WTC11 (cell line): ENCODE measurements around the gene ENTREP1. TPM values are rescaled to one million over a fixed set of nuclear protein-coding genes. Genes with fewer than 3 reads are reported as not detected.

ENCODE experiments used
- ATAC-seq: fragments of 200-7000 bp; cut with Tn5 transposase; 2 replicates; pipeline ENCODE4 v1.10.0; 2021; ENCODE audit warnings: mild to moderate bottlenecking, moderate library complexity
- CTCF ChIA-PET: fragments of 300-600 bp; sonication (Branson Sonifier 250); formaldehyde crosslinking; loops from one replicate; lab custom pipeline; 2021; ENCODE audit warnings: antibody characterized with exemption; lab: Charles Lee
- POLR2A ChIA-PET: fragments of 350-600 bp; sonication (Branson Sonifier 250); formaldehyde crosslinking; loops from one replicate; lab custom pipeline; 2021; ENCODE audit warnings: antibody characterized with exemption; lab: Charles Lee
- DNase-seq: peaks from one replicate; pipeline ENCODE4 v3.0.0; 2021; ENCODE audit warnings: low spot score
- H3K27ac Mint-ChIP-seq: 2 replicates; pipeline ENCODE4 v1.8.0; 2021; ENCODE audit warnings: mixed read lengths
- H3K27me3 Mint-ChIP-seq: 2 replicates; pipeline ENCODE4 v1.8.0; 2021; ENCODE audit warnings: low read depth, mild to moderate bottlenecking, moderate library complexity, mixed read lengths
- H3K36me3 Mint-ChIP-seq: 2 replicates; pipeline ENCODE4 v1.8.0; 2021; ENCODE audit warnings: mixed read lengths
- H3K4me1 Mint-ChIP-seq: 2 replicates; pipeline ENCODE4 v1.8.0; 2022; ENCODE audit warnings: mixed read lengths
- H3K4me3 Mint-ChIP-seq: 2 replicates; pipeline ENCODE4 v1.8.0; 2021; ENCODE audit warnings: mild to moderate bottlenecking, moderate library complexity, mixed read lengths
- H3K9me3 Mint-ChIP-seq: 2 replicates; pipeline ENCODE4 v1.8.0; 2021; ENCODE audit warnings: mixed read lengths
- CBFB ChIP-seq: sonication (generic); formaldehyde crosslinking; IDR thresholded peaks from 2 replicates; pipeline ENCODE4 v1.8.1; 2022; ENCODE audit warnings: mild to moderate bottlenecking, low read depth, missing genetic modification reagents
- ELF4 ChIP-seq: sonication (generic); formaldehyde crosslinking; IDR thresholded peaks from 2 replicates; pipeline ENCODE4 v1.8.1; 2022; ENCODE audit warnings: low read depth, mild to moderate bottlenecking, moderate library complexity, missing genetic modification reagents
- EMX1 ChIP-seq: fragments of 250-450 bp; sonication (Bioruptor Pico); IDR thresholded peaks from 2 replicates; pipeline ENCODE4 v1.8.0; 2021; ENCODE audit warnings: mild to moderate bottlenecking
- ETV6 ChIP-seq: sonication (generic); formaldehyde crosslinking; IDR thresholded peaks from 2 replicates; pipeline ENCODE4 v1.8.1; 2022; ENCODE audit warnings: mild to moderate bottlenecking, missing genetic modification reagents
- FOXK1 ChIP-seq: sonication (generic); formaldehyde crosslinking; IDR thresholded peaks from 2 replicates; pipeline ENCODE4 v1.8.0; 2022; ENCODE audit warnings: mild to moderate bottlenecking, moderate library complexity, missing genetic modification reagents
- FOXP1 ChIP-seq: sonication (generic); formaldehyde crosslinking; IDR thresholded peaks from 2 replicates; pipeline ENCODE4 v1.8.0; 2022; ENCODE audit warnings: missing genetic modification reagents, mild to moderate bottlenecking, moderate library complexity, borderline replicate concordance
- KAT7 ChIP-seq: sonication (generic); formaldehyde crosslinking; IDR thresholded peaks from 2 replicates; pipeline ENCODE4 v1.8.1; 2023; ENCODE audit warnings: missing genetic modification reagents, mild to moderate bottlenecking, borderline replicate concordance
- NFATC4 ChIP-seq: fragments of 250-450 bp; sonication (Bioruptor Pico); IDR thresholded peaks from 2 replicates; pipeline ENCODE4 v1.9.0; 2021; ENCODE audit warnings: mild to moderate bottlenecking
- NFYB ChIP-seq: sonication (generic); formaldehyde crosslinking; conservative IDR thresholded peaks from 2 replicates; pipeline ENCODE4 v1.8.0; 2022; ENCODE audit warnings: low read depth, missing genetic modification reagents
- ZNF121 ChIP-seq: sonication (generic); formaldehyde crosslinking; IDR thresholded peaks from 2 replicates; pipeline ENCODE4 v1.8.0; 2023; ENCODE audit warnings: missing genetic modification reagents
- ZNF219 ChIP-seq: sonication (generic); formaldehyde crosslinking; IDR thresholded peaks from 2 replicates; pipeline ENCODE4 v1.8.0; 2023; ENCODE audit warnings: missing genetic modification reagents, mild to moderate bottlenecking, borderline replicate concordance
- ZNF263 ChIP-seq: sonication (generic); formaldehyde crosslinking; IDR thresholded peaks from 2 replicates; pipeline ENCODE4 v1.8.1; 2022; ENCODE audit warnings: low read depth, mild to moderate bottlenecking, moderate library complexity, missing genetic modification reagents
- total RNA-seq: library from RNA; stranded (reverse); gene quantifications from 3 replicates; pipeline ENCODE4 v1.2.3, GENCODE V29; 2021
- TF ChIP-seq, protein P1 (sequence below): sonication (generic); formaldehyde crosslinking; IDR thresholded peaks from 2 replicates; pipeline ENCODE4 v1.8.0; 2022; ENCODE audit warnings: mild to moderate bottlenecking, missing genetic modification reagents
- TF ChIP-seq, protein P2 (sequence below): sonication (generic); formaldehyde crosslinking; IDR thresholded peaks from 2 replicates; pipeline ENCODE4 v1.8.0; 2023; ENCODE audit warnings: mild to moderate bottlenecking, missing genetic modification reagents
- TF ChIP-seq, protein P3 (sequence below): fragments of 250-450 bp; sonication (Bioruptor Pico); IDR thresholded peaks from 2 replicates; pipeline ENCODE4 v1.9.0; 2021; ENCODE audit warnings: moderate library complexity, mild to moderate bottlenecking, inconsistent platforms, borderline replicate concordance
- TF ChIP-seq, protein P4 (sequence below): sonication (generic); formaldehyde crosslinking; IDR thresholded peaks from 2 replicates; pipeline ENCODE4 v1.8.1; 2023; ENCODE audit warnings: mild to moderate bottlenecking, missing genetic modification reagents
- TF ChIP-seq, protein P5 (sequence below): fragments of 250-450 bp; sonication (Bioruptor Pico); IDR thresholded peaks from 2 replicates; pipeline ENCODE4 v2.1.2; 2022; ENCODE audit warnings: mild to moderate bottlenecking, moderate library complexity
- TF ChIP-seq, protein P6 (sequence below): sonication (generic); formaldehyde crosslinking; IDR thresholded peaks from 2 replicates; pipeline ENCODE4 v1.8.1; 2023; ENCODE audit warnings: mild to moderate bottlenecking, missing genetic modification reagents
- TF ChIP-seq, protein P7 (sequence below): sonication (generic); formaldehyde crosslinking; IDR thresholded peaks from 2 replicates; pipeline ENCODE4 v1.8.0; 2022; ENCODE audit warnings: mild to moderate bottlenecking, missing genetic modification reagents
- TF ChIP-seq, protein P8 (sequence below): sonication (generic); formaldehyde crosslinking; IDR thresholded peaks from 2 replicates; pipeline ENCODE4 v1.8.1; 2022; ENCODE audit warnings: mild to moderate bottlenecking, moderate library complexity, missing genetic modification reagents

Gene ENTREP1
- total RNA-seq, 1 experiment from 2014 or later: 22.4 TPM

DNA sequence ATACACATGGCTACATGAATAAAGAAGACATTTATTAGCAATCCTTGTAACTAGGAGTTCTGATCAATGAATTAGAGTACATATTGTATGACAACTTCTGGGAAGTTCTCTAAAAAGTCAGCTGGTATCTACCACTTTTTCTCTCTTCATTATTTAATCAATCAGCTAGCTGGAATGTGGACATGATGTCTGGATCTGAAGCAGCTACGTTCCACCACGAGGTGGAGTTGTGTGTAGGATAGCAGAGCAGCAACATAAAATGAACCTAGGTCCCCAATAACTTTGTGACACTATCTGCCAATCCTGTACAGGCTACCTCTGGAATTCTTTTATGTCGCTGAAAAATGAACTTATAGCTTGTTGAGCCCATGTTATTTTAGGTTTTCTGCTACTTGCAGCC lies 32.9 kb upstream of the ENTREP1 start:
- POLR2A ChIA-PET: no interaction called here
- ATAC-seq: no peak
- no peak overlapping the region for H3K27ac Mint-ChIP-seq
- H3K36me3 Mint-ChIP-seq: peaks cover 12% of the 10 kb centered on the region
- no peaks in the 10 kb centered on the region for H3K27me3 Mint-ChIP-seq
- peaks cover 8% of the 10 kb centered on the region for H3K4me1 Mint-ChIP-seq
- no peak for DNase-seq
- CTCF ChIA-PET: interaction anchor here (0.6 kb wide), 1 partner anchor 121 kb away, joined by 3 read pairs; no protein-coding TSS in a partner anchor
- H3K4me3 Mint-ChIP-seq: no peak overlapping the region
- no peak for TF ChIP-seq EMX1 (CRISPR knock-in tag)
- no peak for TF ChIP-seq ETV6 (CRISPR knock-in tag)
- no peak for TF ChIP-seq ZNF263
- TF ChIP-seq, protein P1, sequence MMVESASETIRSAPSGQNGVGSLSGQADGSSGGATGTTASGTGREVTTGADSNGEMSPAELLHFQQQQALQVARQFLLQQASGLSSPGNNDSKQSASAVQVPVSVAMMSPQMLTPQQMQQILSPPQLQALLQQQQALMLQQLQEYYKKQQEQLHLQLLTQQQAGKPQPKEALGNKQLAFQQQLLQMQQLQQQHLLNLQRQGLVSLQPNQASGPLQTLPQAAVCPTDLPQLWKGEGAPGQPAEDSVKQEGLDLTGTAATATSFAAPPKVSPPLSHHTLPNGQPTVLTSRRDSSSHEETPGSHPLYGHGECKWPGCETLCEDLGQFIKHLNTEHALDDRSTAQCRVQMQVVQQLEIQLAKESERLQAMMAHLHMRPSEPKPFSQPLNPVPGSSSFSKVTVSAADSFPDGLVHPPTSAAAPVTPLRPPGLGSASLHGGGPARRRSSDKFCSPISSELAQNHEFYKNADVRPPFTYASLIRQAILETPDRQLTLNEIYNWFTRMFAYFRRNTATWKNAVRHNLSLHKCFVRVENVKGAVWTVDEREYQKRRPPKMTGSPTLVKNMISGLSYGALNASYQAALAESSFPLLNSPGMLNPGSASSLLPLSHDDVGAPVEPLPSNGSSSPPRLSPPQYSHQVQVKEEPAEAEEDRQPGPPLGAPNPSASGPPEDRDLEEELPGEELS (CRISPR knock-in tag): no peak
- no peak for TF ChIP-seq FOXK1 (CRISPR knock-in tag)
- no peak for TF ChIP-seq NFATC4
- no peak for TF ChIP-seq KAT7
- TF ChIP-seq ZNF219 (CRISPR knock-in tag): no peak
- TF ChIP-seq ELF4 (CRISPR knock-in tag): no peak
- TF ChIP-seq CBFB (CRISPR knock-in tag): no peak
- TF ChIP-seq, protein P2, sequence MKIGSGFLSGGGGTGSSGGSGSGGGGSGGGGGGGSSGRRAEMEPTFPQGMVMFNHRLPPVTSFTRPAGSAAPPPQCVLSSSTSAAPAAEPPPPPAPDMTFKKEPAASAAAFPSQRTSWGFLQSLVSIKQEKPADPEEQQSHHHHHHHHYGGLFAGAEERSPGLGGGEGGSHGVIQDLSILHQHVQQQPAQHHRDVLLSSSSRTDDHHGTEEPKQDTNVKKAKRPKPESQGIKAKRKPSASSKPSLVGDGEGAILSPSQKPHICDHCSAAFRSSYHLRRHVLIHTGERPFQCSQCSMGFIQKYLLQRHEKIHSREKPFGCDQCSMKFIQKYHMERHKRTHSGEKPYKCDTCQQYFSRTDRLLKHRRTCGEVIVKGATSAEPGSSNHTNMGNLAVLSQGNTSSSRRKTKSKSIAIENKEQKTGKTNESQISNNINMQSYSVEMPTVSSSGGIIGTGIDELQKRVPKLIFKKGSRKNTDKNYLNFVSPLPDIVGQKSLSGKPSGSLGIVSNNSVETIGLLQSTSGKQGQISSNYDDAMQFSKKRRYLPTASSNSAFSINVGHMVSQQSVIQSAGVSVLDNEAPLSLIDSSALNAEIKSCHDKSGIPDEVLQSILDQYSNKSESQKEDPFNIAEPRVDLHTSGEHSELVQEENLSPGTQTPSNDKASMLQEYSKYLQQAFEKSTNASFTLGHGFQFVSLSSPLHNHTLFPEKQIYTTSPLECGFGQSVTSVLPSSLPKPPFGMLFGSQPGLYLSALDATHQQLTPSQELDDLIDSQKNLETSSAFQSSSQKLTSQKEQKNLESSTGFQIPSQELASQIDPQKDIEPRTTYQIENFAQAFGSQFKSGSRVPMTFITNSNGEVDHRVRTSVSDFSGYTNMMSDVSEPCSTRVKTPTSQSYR (CRISPR knock-in tag): no peak
- TF ChIP-seq, protein P3, sequence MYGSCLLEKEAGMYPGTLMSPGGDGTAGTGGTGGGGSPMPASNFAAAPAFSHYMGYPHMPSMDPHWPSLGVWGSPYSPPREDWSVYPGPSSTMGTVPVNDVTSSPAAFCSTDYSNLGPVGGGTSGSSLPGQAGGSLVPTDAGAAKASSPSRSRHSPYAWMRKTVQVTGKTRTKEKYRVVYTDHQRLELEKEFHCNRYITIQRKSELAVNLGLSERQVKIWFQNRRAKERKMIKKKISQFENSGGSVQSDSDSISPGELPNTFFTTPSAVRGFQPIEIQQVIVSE (CRISPR knock-in tag): no peak
- TF ChIP-seq, protein P4, sequence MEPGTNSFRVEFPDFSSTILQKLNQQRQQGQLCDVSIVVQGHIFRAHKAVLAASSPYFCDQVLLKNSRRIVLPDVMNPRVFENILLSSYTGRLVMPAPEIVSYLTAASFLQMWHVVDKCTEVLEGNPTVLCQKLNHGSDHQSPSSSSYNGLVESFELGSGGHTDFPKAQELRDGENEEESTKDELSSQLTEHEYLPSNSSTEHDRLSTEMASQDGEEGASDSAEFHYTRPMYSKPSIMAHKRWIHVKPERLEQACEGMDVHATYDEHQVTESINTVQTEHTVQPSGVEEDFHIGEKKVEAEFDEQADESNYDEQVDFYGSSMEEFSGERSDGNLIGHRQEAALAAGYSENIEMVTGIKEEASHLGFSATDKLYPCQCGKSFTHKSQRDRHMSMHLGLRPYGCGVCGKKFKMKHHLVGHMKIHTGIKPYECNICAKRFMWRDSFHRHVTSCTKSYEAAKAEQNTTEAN (CRISPR knock-in tag): no peak
- no peak for TF ChIP-seq NFYB (CRISPR knock-in tag)
- TF ChIP-seq, protein P5, sequence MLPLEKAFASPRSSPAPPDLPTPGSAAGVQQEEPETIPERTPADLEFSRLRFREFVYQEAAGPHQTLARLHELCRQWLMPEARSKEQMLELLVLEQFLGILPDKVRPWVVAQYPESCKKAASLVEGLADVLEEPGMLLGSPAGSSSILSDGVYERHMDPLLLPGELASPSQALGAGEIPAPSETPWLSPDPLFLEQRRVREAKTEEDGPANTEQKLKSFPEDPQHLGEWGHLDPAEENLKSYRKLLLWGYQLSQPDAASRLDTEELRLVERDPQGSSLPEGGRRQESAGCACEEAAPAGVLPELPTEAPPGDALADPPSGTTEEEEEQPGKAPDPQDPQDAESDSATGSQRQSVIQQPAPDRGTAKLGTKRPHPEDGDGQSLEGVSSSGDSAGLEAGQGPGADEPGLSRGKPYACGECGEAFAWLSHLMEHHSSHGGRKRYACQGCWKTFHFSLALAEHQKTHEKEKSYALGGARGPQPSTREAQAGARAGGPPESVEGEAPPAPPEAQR (CRISPR knock-in tag): no peak
- TF ChIP-seq, protein P6, sequence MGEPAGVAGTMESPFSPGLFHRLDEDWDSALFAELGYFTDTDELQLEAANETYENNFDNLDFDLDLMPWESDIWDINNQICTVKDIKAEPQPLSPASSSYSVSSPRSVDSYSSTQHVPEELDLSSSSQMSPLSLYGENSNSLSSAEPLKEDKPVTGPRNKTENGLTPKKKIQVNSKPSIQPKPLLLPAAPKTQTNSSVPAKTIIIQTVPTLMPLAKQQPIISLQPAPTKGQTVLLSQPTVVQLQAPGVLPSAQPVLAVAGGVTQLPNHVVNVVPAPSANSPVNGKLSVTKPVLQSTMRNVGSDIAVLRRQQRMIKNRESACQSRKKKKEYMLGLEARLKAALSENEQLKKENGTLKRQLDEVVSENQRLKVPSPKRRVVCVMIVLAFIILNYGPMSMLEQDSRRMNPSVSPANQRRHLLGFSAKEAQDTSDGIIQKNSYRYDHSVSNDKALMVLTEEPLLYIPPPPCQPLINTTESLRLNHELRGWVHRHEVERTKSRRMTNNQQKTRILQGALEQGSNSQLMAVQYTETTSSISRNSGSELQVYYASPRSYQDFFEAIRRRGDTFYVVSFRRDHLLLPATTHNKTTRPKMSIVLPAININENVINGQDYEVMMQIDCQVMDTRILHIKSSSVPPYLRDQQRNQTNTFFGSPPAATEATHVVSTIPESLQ (CRISPR knock-in tag): no peak
- TF ChIP-seq, protein P7, sequence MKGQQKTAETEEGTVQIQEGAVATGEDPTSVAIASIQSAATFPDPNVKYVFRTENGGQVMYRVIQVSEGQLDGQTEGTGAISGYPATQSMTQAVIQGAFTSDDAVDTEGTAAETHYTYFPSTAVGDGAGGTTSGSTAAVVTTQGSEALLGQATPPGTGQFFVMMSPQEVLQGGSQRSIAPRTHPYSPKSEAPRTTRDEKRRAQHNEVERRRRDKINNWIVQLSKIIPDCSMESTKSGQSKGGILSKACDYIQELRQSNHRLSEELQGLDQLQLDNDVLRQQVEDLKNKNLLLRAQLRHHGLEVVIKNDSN (CRISPR knock-in tag): no peak
- no peak for TF ChIP-seq ZNF121 (CRISPR knock-in tag)
- TF ChIP-seq FOXP1: no peak
- TF ChIP-seq, protein P8, sequence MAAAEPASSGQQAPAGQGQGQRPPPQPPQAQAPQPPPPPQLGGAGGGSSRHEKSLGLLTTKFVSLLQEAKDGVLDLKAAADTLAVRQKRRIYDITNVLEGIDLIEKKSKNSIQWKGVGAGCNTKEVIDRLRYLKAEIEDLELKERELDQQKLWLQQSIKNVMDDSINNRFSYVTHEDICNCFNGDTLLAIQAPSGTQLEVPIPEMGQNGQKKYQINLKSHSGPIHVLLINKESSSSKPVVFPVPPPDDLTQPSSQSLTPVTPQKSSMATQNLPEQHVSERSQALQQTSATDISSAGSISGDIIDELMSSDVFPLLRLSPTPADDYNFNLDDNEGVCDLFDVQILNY: no peak
- TF ChIP-seq, all 79 proteins: peak for 0
- peaks cover 22% of the 10 kb centered on the region for H3K9me3 Mint-ChIP-seq
